DND-41 (cell line): ENCODE data around the gene PLXDC1.

Source experiments
- CTCF ChIP-seq: IDR thresholded peaks from 2 replicates; pipeline ENCODE4 v1.5.1; 2012; ENCODE audit warnings: borderline replicate concordance, low read length, moderate library complexity, mild to moderate bottlenecking; ENCODE audit not compliant: poor library complexity, severe bottlenecking; ENCODE audit errors: extremely low read depth
- EZH2 ChIP-seq: IDR thresholded peaks from 3 replicates; pipeline ENCODE4 v1.6.1; 2012; ENCODE audit warnings: borderline replicate concordance, low read depth, mild to moderate bottlenecking, moderate library complexity, low read length, inconsistent platforms; ENCODE audit not compliant: severe bottlenecking

DNA sequence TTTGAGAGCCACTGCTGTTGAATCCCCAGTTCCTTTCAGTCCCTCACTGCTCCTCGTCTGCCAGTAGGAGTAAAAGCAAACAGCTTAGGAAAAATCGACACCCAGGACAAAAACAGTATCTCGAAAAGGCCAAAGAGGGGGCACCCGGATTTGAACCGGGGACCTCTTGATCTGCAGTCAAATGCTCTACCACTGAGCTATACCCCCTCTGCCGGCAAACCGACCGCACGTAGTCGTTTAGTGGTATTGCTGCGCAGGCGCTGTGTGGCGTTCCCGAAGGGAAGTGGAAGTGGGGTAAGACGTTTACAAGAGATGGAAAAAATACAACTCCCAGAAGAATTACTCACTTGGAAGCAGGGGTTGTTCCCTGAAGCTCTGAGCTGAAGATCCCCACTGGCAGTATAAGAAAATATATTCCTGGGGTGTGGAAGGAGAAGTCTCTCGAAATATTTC lies 2.2 kb upstream of the PLXDC1 start:
- TF ChIP-seq CTCF (peak; percentile 23), EZH2 (no peak)
